Stimulated activated CD4-positive, alpha-beta T cell treated with anti-CD3 and anti-CD28 coated beads, Interleukin-4, amount 100 ng/mL, for 1 hour (primary cell): ENCODE results near the gene GNAO1.

Experiments
- DNase-seq: peaks from one replicate; pipeline ENCODE4 v3.0.0-alpha.2; 2020

Gene GNAO1

DNA sequence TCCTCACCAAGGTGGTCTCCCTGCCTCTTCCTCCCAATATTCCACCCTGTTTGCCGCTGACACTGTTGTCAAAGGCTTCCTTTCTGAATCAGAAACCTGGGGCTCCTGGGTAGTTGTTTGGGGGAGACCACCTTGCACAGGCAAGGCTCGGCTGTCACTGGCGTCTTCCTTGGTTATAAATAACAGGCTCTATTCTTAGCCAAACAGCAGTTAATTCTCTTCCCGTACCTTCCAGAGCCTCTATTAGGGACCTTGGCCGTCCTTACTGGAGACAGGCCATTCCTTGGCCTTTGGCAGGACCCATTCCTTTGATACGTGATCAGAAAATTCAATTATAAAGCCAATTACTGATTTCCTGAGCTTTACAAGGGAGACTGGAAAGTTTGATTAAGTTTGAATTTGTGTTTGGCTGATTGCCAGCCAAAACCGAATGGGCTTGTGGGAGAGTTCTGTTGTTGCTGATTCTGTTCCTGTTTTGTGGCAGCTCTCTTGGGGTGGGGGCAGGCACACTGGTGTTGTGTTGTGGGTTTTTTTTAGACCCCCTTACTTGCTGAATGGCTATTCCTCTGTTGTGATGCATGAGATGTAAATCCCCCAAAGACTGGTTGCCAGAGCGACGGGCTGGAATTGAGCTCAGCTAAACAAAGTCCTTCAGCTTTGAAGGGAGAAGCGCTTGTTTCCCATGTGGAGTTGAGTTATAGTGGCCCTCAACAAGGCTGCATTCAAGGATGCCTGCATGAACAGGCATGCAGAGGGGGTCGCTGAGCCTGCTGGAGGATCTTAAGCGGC lies 104.6 kb downstream of the GNAO1 start:
- no peak for DNase-seq

DNA sequence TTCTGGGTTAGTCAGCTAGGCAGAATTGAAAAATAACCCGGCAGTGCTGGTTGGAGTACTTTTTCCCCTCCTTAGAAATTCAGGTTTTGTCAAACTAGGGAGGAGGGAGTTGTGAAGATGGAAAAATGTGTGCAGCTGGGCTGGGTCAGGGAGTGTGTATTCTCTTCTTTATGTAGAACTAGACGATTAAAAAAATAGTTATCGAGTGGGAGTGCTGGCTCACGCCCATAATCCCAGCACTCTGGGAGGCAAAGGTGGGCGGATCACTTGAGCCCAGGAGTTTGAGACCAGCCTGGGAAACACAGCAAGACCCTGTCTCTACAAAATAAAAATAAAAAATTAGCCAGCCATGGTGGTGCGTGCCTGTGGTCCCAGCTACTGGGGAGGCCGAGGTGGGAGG lies 106.4 kb downstream of the GNAO1 start:
- DNase-seq: no peak

DNA sequence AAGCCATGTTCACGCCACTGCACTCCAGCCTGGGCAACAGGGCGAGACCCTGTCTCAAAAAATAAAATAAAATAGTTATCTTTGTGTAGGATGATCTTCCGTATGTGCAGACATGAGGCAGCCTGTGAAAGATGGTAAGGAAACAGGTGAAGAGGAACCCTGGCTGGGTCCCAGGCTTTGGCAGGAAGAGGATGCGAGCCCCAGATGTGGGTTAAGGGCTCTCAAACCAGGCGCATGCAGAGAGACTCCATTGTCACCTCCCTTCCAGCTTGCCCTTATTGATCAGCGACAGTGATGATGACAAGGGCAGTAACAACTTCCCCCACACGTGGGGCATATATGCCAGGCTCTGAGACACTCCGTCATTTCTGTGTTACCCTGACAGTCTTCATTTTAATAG lies 106.8 kb downstream of the GNAO1 start:
- no peak for DNase-seq

DNA sequence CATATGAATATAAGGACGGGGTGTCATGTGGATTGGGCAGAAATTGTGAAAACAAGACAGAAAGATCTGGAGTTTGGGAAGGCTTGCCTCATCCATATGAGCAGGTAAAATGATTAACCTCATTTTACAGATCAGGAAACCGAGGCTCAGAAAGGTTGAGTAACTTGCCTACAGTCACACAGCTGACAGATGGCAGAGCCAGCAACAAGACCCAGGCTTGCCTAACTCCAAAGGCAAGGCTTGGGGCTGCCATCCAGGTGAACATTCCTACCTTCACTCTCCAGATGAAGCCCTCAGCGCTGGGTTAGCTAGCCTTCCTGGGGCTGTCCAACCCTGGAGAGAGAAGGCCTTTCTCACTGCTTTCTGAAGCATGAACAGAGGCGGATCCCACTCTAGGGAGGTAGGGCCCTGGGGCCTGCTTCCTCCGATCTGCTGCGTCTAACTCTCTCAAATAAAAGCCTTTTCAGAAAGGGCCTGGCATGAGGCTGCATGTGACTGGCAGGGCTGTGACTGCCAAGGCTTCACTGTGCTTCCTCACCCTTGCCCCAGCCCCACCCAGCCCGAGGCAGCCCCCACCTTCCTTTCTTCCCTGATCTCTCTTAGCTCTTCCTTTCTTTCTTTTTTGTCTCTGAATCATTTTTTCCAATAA lies 107.8 kb downstream of the GNAO1 start:
- DNase-seq: no peak

DNA sequence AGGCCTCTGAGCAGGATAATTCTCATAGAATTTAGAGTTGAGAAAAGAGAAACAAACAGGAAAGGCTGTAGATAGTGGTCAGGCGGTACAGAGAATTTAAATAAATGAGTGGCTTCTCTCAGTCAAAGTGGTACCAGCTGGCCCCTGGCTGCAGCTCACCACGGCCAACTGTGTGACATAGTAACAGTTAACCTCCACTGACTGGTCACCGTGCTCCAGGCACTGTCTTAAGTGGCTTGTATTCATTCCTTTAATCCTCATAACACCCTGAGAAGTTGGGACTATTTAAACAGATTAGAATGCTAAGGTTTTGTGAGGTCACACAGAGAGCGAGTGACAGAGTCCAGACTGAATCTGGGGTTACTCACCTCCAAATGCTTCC lies 108.9 kb downstream of the GNAO1 start:
- DNase-seq: no peak

DNA sequence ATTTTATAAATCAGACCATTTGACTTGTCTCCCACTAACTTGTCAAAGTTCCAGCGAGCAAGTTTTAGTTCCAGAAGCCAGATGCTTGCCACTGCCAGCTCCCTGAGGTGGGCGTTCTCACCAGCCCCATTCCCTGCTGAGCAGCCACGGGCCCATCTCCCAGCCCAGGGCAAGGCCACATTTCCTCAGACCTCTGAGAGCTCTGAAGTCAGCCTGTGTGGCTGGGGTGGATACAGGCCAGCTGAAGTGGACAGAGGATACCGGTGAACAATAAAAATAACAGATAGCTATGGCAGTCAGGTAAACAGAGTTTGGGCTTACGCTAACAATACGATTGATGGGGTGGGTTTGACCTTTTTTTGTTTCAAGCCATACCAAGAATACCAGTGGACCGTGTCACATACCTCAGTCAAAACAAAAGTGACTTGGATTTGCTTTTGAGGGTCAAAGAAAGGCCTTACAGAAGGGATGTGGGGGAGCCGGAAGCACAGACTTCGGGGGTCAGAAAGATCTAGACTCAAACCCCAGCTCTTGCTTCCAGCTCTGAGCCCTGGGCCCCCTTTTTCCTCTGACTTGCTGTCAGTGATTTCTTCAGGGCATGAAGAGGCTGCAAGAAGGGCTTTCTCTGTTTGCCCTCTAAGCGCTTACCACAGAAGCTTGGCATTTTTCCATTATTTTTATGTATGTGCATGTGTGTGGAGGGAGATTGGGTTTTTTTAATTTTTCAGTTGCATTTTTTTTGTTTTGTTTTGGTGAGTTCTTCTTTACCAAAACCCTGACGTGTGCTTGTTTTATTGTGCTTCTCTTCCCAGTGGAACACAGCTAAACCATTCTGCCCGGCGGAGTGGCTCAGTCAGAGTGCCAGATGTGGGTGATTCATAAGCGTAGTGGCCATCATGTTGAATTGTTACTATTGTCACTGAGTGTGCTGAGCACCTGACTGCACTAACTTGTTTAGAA lies 109.9 kb downstream of the GNAO1 start:
- no peak for DNase-seq

DNA sequence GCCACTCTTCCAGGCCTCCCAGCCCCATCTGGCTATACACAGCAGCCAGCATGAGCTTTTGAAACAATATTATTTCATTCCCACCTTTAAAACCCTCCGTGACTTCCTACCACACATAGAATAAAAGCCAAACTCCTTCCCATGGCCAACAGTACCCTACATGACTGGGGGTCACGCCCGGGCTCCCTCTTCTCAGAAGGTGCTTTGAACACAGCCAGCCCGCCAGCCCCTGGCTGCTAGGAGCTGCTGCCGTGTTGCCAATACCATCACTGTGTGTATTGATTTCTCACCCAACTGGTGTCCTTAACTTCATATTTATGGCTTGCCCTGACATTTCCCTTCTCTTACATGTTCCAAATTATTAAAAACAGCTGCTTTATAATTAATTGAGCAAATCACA lies 111.2 kb downstream of the GNAO1 start:
- DNase-seq: no peak

DNA sequence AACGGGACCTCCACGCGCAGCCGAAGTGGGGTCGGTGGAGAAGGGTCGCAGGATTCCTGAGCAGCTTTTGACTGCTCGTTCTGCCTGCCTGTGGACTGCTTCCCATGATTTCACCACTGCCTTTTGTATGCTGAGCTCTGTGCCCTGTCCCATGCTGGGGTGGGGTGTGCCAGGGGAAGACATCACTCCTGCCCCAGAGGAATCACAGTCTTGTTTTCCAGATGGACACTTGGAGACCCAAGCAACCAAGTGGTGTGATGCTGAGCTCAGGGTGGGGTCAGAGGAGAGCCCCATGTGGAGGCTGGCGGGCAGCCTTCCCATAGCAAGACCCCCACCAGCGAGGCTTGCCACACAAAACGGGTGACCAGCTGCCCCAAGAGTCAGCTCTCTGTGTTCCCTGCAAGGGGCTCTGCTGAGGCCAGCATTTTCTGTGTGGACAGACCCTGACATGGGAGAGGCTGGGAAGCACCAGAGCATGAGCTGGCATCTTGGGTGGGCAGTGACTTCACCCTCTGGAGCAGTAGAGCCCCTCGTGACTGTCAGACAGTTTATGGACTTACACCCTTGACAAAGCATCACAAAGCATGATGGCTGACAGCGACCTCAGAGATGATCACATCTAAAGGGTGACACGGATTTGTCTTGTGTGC lies 111.9 kb downstream of the GNAO1 start:
- no peak for DNase-seq

DNA sequence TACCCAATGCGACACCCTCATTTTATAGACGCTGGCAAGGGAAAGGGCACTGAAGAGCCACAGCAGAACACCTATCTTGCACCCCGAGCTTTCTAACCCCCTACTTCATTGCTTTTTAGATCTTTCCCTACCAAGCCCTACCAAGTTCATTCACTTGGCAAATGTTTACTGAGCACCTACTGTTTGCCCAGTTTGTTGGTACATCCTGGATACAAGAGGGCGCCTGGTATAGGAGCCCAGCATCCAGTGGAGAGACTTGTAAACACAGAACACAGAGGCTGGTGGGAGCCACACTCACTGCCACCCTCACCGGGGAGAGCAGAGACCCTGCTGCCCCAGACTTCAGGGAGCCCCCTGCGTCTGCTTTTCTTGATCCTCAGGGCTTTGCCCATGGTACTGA lies 112.6 kb downstream of the GNAO1 start:
- DNase-seq: no peak

DNA sequence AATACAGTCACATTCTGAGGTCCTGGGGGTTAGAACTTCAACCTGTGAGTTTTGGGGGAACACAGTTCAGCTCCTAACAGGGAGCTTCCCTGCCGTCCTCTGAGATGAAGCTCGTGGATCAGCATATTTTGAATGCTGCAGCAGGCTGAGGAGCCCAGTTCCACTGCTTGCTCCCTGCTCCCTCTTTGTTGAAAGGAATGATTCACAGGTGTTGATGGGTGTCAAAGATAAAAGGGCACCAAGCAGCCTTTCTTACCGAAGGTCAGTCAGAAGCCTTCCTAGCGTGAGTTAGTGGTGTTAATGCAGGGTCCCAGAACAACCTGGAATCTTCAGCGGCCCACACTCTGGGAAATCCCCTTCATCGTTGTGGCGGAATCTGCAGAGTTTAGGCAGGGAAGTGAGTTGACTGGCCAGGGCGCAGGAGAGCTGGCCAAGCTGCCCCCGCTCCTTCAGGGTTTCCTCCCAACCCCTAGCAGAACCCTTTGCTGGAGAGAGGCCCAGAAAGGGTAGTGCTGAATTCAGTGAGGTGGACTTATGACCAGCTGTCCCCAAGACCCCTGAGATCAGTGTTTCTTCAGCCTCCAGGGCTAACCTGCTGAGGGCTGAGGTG lies 114.8 kb downstream of the GNAO1 start:
- DNase-seq: no peak

DNA sequence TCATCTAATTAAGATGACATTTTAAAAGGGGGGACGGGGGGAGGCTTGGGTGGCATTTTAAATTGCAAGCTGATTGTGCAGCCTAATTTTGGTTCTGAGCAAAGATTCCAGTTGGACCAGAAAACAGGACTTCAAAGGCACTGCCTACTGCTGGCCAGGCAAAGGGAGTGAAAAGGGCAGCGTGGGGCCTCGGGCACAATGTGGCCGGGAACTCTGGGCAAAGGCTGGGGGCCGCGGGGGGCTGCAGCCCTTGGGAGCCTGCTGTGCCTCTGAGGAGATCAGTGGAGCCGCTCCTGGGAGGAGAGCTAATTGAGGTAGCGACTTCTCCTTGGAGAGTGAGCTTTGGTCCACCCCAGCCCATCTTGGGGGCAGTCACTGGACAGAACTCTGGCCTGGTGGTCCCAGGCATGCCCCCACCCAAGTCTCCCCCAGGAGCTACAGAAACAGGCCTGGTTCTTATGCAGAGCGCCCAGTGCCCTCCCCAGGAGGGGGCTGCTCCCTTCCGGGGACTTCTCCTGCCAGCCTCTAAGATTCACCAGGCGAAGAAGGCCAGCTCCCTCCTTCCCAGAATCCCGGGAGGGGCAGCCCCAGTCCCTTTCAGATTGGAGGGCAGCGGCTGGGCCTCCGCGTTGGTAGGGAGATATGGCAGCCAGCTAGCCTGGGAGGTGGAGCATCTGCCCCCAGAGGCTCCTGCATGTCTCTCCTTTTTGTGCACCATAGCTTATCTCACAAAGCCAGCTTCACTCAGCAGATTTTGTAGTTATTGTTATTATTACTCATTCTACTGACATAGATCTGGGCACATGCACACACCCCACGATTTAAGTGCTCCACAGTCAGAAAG lies 115.6 kb downstream of the GNAO1 start:
- no peak for DNase-seq

DNA sequence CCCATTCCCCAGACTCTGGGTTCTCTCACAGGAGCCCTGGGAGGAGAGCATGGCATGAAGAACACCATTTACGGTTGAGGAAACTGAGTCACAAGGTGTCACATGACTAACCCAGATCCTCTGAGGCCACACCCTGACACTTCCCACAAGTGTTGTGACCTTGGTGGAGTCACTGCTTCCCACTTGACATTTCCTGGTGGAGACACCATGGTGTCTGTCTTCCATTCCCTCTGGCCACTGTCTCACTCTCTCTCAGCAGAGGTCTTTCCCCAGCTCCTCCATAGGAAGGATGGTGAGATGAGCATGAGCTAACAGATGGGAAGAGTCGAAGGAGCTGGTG lies 116.2 kb downstream of the GNAO1 start:
- DNase-seq: no peak

DNA sequence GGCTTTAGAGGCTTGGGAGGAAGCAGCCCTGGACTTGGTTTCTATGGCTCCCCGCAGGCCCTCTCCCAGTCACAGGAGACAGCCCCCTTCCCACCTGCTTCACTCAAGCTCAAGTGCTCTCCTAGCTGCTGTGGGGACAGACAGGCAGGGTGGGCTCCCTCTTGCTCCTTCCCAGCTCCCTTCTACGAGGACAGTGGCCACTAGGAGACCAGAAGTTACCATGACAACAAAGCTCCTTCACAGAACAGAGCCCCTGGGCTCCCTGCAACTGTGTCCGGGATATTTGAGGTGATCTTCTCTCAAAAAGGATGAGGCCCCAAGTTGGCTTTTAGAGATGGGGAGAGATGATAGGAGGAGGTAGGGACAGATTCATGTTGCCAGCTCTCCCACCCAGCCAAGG lies 117.7 kb downstream of the GNAO1 start:
- no peak for DNase-seq

DNA sequence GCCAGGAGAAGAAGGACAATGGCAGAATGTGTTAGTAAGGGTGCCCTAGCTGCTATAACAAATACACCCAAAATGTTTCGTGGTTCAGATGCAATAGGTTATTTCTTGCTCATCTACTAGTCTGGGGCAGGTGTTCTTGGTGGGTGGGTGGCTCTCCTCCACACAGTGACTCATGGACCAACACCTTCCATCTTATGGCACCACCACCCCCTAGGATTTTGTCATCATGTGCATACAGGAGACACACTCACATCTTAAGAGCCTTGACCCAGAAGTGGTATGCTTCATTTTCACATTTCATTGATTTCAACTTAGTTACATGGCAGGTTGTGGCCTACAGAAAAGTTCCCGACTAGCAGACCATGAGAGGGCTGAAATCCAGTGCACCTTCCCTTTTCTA lies 119.4 kb downstream of the GNAO1 start:
- DNase-seq: no peak

DNA sequence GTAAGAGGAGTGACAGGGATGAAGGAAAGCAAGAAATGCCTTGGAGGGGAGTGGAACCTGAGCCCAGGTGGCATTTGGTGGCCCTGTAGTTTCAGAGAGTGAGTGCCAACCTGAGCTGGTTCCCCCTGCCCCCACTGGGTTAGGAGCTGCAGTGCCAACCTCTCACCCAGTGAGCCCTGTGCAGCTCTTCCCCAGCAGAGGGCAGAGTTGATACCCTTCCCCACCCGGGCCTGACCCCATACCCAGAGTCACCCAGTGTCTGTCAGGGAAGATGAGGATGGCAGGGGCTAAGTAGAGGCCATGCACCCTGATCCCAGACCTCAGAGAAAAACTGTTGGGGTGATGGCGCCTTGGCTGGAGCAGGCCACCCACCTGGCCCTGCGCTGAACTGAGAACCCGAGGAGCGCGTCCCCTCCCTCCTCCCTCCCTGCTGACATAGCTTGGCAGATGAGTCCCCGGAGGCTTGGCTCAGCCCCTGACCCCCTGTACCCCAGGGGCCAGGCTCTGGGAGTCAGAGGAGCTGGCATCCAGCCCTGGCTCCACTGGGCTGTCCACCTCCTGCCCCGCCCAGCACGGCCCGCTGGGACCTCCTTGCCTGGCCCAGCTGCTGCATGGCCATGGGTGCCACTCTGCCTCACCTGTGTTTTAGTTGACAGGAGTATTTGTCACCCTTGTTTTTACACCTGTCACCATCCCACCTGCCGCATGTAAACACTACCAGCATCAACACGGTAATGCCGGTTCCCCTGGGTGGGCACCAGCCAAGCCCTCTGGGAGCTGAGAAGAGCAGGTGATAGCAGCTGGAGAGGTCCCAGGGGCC lies 120.1 kb downstream of the GNAO1 start:
- DNase-seq: no peak

DNA sequence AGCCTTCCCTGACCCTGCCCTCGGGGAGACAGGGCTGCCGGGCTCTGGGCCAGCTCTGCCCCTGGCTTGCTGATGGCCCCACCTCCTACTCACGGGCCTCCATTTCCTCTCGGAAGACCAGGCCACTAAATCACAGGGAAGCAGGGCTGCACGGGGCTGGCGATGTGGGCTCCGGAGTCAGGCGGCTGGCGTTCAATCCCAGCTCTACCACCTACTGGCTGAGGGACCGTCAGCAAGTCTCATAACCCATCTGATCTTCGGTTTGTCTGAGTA lies 120.7 kb downstream of the GNAO1 start:
- DNase-seq: no peak

DNA sequence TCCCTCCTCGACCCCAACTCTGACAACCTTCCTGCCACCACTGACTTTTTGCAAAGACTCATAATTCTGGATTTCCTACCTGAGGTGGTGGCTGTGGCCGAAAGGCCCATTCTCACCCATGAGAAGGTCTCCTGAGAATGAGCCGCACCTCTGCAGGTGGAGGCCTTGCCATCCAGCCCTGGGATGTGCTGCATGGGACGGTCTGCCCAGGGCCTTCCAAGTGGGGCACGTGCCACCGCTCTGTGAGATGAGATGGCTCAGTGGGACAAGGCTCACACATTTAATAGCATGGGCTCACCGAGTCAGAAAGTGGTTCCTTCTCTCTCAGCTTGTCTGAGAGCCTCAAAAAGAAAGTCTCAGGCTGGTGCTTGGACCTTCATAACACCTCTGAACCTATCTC lies 121.3 kb downstream of the GNAO1 start:
- DNase-seq: no peak

DNA sequence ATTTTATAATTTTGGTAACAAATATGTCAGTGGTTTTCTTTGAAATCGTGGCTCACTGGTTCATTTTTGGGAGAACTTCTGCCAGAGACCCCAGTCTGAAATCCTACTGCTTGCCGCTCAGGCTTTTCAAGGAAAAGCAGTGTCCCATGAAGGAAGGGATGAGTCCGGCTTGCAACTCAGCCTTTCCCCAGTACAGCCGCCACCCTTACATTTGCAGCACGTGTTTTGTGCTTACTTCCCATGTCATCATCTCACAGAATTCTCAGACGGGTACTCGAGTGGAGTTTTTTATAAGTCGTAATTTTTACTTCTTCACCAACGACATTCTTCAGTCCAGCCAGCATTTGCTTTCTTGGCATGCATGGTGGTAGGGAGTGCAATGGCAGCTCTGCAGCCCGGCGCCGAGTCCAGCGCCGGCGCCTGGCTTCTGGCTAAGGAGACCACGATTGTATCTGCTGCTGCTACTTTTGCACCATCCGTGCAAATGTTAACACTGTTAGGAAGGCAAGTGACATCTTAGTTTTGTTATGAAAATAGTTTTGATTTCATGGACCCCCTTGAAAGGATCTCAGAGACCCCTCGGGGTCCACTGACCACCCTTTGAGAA lies 123.1 kb downstream of the GNAO1 start:
- no peak for DNase-seq

DNA sequence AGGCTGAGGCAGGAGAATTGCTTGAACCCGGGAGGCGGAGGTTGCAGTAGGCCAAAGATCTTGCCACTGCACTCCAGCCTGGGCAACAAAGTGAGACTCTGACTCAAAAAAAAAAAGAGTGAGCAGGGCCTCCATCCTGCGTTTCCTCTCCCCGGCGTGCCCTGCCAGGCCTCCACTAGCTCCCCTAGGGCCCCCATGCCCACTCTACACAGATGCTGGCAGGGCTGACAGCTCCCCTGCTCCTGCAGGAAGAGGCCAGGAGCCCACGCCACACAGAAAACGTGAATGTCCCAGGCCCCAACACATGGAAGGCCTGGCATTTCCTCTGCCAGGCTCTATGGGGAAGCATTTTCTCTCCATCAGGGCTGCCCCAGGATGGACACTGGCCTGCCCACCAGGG lies 124.7 kb downstream of the GNAO1 start:
- no peak for DNase-seq

DNA sequence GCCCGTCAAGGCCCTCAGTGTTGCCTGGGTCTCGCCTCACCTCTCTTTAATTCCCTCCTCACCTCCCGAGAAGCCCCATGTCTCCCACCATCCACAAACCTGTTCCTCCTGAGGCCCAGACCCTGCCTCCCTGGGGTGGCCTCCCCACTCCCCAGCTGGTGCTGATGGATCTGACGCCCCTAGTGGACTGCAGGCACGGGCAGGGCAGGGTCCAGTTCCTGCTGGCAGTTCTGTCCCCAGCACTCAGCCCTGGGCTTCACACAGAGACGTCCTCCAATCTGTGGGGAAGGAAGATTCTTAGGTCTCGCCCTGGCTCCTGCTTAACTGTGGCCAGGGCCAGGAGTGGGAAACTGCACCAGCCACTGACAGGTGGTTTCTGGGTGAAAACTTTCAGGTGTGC lies 125.3 kb downstream of the GNAO1 start:
- no peak for DNase-seq
